Chondrocyte (in vitro differentiated cells): ENCODE data around the gene PIK3AP1. TPM values are rescaled to one million over a fixed set of nuclear protein-coding genes. Genes with fewer than 3 reads are reported as not detected.
"Not testable (repeated sequence)": the region's sequence is repeated elsewhere in the genome, so short reads cannot be mapped to it uniquely, and the experiment has no call there.

ENCODE experiments used
- DNase-seq: peaks from one replicate; pipeline ENCODE4 v3.0.0; 2021; ENCODE audit warnings: mixed read lengths, low spot score
- H3K27ac Mint-ChIP-seq: one replicate; pipeline ENCODE4 v1.8.0; 2021; ENCODE audit warnings: mild to moderate bottlenecking, moderate library complexity, mixed read lengths; ENCODE audit not compliant: unreplicated experiment
- H3K27me3 Mint-ChIP-seq: 2 replicates; pipeline ENCODE4 v1.8.0; 2021; ENCODE audit warnings: low read depth, mixed read lengths
- H3K36me3 Mint-ChIP-seq: 2 replicates; pipeline ENCODE4 v1.8.0; 2021; ENCODE audit warnings: low read depth, mixed read lengths
- H3K4me1 Mint-ChIP-seq: 2 replicates; pipeline ENCODE4 v1.8.0; 2021; ENCODE audit warnings: low read depth, mild to moderate bottlenecking, mixed read lengths
- H3K4me3 Mint-ChIP-seq: one replicate; pipeline ENCODE4 v1.8.0; 2021; ENCODE audit warnings: mild to moderate bottlenecking, moderate library complexity, mixed read lengths; ENCODE audit not compliant: unreplicated experiment
- H3K9me3 Mint-ChIP-seq: 2 replicates; pipeline ENCODE4 v1.8.0; 2021; ENCODE audit warnings: low read depth, mixed read lengths
- total RNA-seq: library from RNA; stranded (reverse); gene quantifications from 3 replicates; pipeline ENCODE4 v1.2.1, GENCODE V29; 2021
- TF ChIP-seq, protein P1 (sequence below): fragments of 200-600 bp; sonication (generic); IDR thresholded peaks from 2 replicates; pipeline ENCODE4 v1.5.0; 2021; ENCODE audit warnings: antibody characterized with exemption, mild to moderate bottlenecking, moderate library complexity

Gene PIK3AP1
- total RNA-seq, 1 donor from 2014 or later = 9.9 TPM

DNA sequence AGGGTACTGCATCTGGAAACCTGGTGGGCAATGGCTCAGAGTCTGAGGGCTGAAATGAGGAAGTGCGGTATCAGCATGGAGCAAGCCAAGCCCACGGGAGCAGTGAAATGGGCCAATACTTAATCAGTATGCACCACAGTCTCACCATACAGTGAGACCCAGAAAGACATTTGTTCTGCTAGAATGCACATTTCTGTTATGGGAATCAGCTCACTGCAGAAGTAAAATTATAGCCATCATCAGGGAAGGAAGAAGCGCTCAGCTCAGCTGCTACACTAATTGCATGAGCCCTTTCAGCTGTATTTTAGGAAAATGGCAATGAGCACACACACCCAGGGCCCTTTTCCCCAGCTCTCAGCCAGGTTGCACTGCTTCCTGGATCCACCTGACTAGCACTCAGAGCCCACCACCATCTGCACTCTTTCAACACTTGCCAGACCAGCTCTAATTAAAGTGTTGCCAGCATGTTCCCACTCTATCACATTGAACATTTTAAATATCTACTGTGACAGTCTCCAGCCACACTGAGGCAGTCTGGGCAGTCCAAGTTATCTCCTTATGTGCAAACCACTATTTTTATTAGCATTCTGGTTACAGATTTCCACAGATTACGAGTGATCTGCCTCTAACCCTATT is 44.2 kb upstream of the PIK3AP1 start:
- no peak overlapping the region for H3K27ac Mint-ChIP-seq
- no peaks in the 10 kb centered on the region for H3K9me3 Mint-ChIP-seq
- H3K36me3 Mint-ChIP-seq = no peaks in the 10 kb centered on the region
- H3K4me1 Mint-ChIP-seq = peaks cover 3% of the 10 kb centered on the region
- no peak overlapping the region for H3K4me3 Mint-ChIP-seq
- no peak for DNase-seq
- TF ChIP-seq, protein P1, sequence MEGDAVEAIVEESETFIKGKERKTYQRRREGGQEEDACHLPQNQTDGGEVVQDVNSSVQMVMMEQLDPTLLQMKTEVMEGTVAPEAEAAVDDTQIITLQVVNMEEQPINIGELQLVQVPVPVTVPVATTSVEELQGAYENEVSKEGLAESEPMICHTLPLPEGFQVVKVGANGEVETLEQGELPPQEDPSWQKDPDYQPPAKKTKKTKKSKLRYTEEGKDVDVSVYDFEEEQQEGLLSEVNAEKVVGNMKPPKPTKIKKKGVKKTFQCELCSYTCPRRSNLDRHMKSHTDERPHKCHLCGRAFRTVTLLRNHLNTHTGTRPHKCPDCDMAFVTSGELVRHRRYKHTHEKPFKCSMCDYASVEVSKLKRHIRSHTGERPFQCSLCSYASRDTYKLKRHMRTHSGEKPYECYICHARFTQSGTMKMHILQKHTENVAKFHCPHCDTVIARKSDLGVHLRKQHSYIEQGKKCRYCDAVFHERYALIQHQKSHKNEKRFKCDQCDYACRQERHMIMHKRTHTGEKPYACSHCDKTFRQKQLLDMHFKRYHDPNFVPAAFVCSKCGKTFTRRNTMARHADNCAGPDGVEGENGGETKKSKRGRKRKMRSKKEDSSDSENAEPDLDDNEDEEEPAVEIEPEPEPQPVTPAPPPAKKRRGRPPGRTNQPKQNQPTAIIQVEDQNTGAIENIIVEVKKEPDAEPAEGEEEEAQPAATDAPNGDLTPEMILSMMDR = no peak
- peaks cover 6% of the 10 kb centered on the region for H3K27me3 Mint-ChIP-seq

DNA sequence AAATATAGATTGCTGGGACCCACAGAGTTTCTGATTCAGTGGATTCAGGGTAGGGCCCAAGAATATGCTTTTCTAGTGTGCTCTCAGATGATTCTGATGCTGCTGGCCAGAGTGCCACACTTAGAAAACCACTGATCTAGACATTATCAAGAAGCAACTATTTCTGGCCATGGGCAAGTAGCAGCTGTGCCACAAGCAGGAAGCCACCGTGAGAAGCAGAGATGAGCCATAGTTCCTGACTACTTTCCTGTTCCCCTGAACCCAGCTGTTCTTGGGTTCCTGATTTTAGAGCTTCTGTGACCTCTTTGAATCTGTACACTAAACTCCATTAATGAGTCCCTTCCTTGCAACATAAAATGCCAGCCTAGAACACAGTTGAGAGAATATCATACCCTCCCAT is 38.1 kb upstream of the PIK3AP1 start:
- H3K4me1 Mint-ChIP-seq = peaks cover 3% of the 10 kb centered on the region
- H3K27ac Mint-ChIP-seq = no peak overlapping the region
- TF ChIP-seq, protein P1 = no peak
- H3K36me3 Mint-ChIP-seq = no peaks in the 10 kb centered on the region
- H3K4me3 Mint-ChIP-seq = no peak overlapping the region
- no peaks in the 10 kb centered on the region for H3K9me3 Mint-ChIP-seq
- peaks cover 17% of the 10 kb centered on the region for H3K27me3 Mint-ChIP-seq
- DNase-seq = no peak

DNA sequence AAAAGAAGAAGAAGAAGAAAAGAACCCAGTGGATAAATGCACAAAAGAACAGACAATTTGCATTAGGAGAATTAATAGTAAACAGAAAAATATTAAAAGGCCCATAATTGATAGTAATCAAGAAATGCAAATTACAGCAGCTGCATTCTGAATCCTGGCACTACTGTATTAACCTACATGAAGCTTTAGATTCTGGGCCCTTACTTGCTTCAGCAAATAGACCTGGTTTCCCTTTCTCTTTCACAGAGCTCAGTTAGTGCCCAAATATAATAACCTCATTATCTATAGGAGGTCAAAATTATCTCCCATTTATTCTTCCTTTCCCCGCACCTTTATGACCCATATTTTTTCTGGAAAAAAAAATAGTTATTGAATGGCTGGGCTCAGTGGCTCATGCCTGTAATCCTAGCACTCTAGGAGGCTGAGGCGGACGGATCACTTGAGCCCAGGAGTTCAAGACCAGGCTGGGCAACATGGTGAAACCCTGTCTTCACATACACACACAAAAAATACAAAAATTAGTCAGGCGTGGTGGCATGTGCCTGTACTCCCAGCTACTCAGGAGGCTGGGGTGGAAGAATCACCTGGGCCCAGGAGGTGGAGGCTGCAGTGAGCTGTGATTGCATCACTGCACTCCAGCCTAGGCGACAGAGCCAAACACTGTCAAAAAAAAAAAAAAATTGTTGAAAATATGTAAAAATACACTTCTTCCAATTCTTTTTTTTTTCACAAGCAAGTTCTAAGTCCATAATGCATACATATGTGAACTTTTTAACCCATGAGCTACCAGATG is 36.0 kb upstream of the PIK3AP1 start:
- DNase-seq = no peak
- Mint-ChIP-seq H3K36me3 (no peaks in the 10 kb centered on the region), H3K4me3 (no peak overlapping the region), H3K27me3 (peaks cover 19% of the 10 kb centered on the region), H3K27ac (no peak overlapping the region), H3K4me1 (peaks cover 3% of the 10 kb centered on the region), H3K9me3 (no peaks in the 10 kb centered on the region)
- TF ChIP-seq, protein P1 = no peak

DNA sequence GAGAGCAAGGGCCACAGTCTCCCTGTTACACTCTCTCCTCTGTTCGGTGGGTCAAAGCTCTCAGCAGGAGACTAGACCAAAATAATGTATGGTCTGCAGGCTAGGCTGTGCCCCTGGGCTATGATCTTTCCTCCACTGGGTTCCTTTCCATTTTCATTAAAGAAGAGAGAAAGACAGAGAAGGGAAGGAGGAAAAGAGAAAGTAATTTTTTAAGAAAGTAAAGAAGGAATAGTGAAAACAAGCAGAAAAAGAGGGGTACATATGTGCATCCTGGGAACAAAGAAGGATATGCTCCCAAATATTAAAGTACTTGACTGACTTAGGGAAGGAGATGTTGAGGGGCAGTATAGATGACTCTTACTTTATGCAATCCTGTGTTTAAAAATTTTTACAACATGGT is 33.6 kb upstream of the PIK3AP1 start:
- no peaks in the 10 kb centered on the region for H3K36me3 Mint-ChIP-seq

DNA sequence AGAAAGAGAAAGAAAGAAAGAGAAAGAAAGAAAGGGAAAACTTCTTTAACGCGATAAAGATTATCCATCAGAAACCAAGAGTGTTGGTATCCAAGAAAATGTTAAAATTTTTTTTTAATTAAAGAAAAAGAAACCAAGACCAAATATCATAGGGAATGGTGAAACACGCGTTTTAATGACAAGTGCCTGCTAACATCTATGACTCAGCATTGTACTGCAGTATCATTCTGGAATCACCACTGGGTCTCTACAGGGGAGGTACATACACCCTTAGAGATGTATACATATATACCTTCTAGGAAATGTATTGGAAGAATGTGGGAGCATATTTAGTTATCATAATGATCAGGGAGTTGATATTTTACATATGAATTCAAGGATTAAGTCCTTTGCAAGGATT is 32.1 kb upstream of the PIK3AP1 start:
- TF ChIP-seq, protein P1 = no peak
- no peaks in the 10 kb centered on the region for H3K9me3 Mint-ChIP-seq
- H3K36me3 Mint-ChIP-seq = no peaks in the 10 kb centered on the region
- DNase-seq = no peak
- no peak overlapping the region for H3K4me3 Mint-ChIP-seq
- peaks cover 13% of the 10 kb centered on the region for H3K27me3 Mint-ChIP-seq
- H3K27ac Mint-ChIP-seq = no peak overlapping the region
- H3K4me1 Mint-ChIP-seq = no peaks in the 10 kb centered on the region

More for the DNA sequence above, 33.6 kb upstream of the PIK3AP1 start:
- TF ChIP-seq, protein P1 = no peak
- no peaks in the 10 kb centered on the region for H3K9me3 Mint-ChIP-seq
- peaks cover 13% of the 10 kb centered on the region for H3K27me3 Mint-ChIP-seq
- H3K4me1 Mint-ChIP-seq = no peaks in the 10 kb centered on the region
- no peak overlapping the region for H3K4me3 Mint-ChIP-seq
- no peak overlapping the region for H3K27ac Mint-ChIP-seq
- no peak for DNase-seq

DNA sequence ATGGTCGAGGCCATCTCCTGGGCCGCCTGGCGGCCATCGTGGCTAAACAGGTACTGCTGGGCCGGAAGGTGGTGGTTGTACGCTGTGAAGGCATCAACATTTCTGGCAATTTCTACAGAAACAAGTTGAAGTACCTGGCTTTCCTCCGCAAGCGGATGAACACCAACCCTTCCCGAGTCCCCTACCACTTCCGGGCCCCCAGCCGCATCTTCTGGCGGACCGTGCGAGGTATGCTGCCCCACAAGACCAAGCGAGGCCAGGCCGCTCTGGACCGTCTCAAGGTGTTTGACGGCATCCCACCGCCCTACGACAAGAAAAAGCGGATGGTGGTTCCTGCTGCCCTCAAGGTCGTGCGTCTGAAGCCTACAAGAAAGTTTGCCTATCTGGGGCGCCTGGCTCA is 30.0 kb upstream of the PIK3AP1 start:
- H3K4me3 Mint-ChIP-seq, H3K27me3 Mint-ChIP-seq, H3K36me3 Mint-ChIP-seq, DNase-seq, H3K4me1 Mint-ChIP-seq, H3K27ac Mint-ChIP-seq, H3K9me3 Mint-ChIP-seq: not testable (repeated sequence)
